GM12878 (cell line): ENCODE measurements around the gene HMGB2. TPM values are rescaled to one million over a fixed set of nuclear protein-coding genes. Genes with fewer than 3 reads are reported as not detected.

Experiments
- ATAC-seq: fragments of 200-7000 bp; cut with Tn5 transposase; 3 replicates; pipeline ENCODE4 v1.9.1; 2020; ENCODE audit warnings: mild to moderate bottlenecking, moderate library complexity
- BruUV-seq: library from RNA; stranded (reverse); fragments of 400-500 nt; replicated peaks from 2 replicates; lab custom pipeline; 2021; lab: Mats Ljungman, UMichigan
- CTCF ChIA-PET: fragments of 300-600 bp; sonication (Branson Sonifier 250); formaldehyde crosslinking; extraction: SDS; loops from one replicate; lab custom pipeline; 2021; ENCODE audit warnings: inconsistent platforms; lab: Yijun Ruan, JAX
- POLR2A ChIA-PET: fragments of 350-600 bp; formaldehyde crosslinking; extraction: SDS; loops from one replicate; lab custom pipeline; 2021; ENCODE audit warnings: inconsistent platforms; lab: Charles Lee
- RAD21 ChIA-PET: fragments of 300-600 bp; sonication (Branson Sonifier 250); formaldehyde crosslinking; loops from one replicate; lab custom pipeline; 2023; ENCODE audit warnings: antibody characterized with exemption; ENCODE audit not compliant: unreplicated experiment; lab: Charles Lee
- SMC1A ChIA-PET: fragments of 300-600 bp; sonication (Branson Sonifier 250); formaldehyde crosslinking; loops from one replicate; lab custom pipeline; 2023; ENCODE audit not compliant: unreplicated experiment, uncharacterized antibody; lab: Charles Lee
- DNase-seq: peaks from one replicate; pipeline ENCODE4 v3.0.0-alpha.2; 2011; ENCODE audit warnings: low read depth, low spot score
- FAIRE-seq: peaks from 3 replicates; lab custom pipeline; 2011; peaks lifted over from hg19 to GRCh38; lab: Jason Lieb, UNC
- H2AFZ ChIP-seq: 2 replicates; pipeline ENCODE4 v1.6.0; 2011; ENCODE audit warnings: low read depth, low read length, control low read depth; ENCODE audit not compliant: control insufficient read depth
- H3K27ac ChIP-seq: 2 replicates; pipeline ENCODE4 v1.5.1; 2011; ENCODE audit warnings: control low read depth; ENCODE audit not compliant: control insufficient read depth, insufficient read depth
- H3K27me3 ChIP-seq, 2 experiments: replicated peaks in 1 of 2; 2 replicates each; pipeline versions ENCODE4 v1.6.0 to v1.6.1; 2011; ENCODE audit warnings: low read length in 1 of 2; ENCODE audit not compliant: control insufficient read depth in 2 of 2, insufficient read depth in 2 of 2
- H3K36me3 ChIP-seq, 2 experiments: 2 replicates each; pipeline ENCODE4 v1.5.1; 2011; ENCODE audit warnings: low read length in 1 of 2; ENCODE audit not compliant: control insufficient read depth in 2 of 2, insufficient read depth in 2 of 2
- H3K4me1 ChIP-seq: 2 replicates; pipeline ENCODE4 v1.6.1; 2011; ENCODE audit warnings: mild to moderate bottlenecking, low read length, moderate library complexity, mixed read lengths; ENCODE audit not compliant: control insufficient read depth, insufficient read depth
- H3K4me2 ChIP-seq: 2 replicates; pipeline ENCODE4 v1.6.0; 2011; ENCODE audit warnings: control low read depth; ENCODE audit not compliant: control insufficient read depth, insufficient read depth
- H3K4me3 ChIP-seq: fragments of 200-600 bp; sonication (generic); 2 replicates; pipeline ENCODE4 v1.5.1; 2016
- H3K79me2 ChIP-seq: 2 replicates; pipeline ENCODE4 v1.6.0; 2011; ENCODE audit warnings: low read length; ENCODE audit not compliant: control insufficient read depth, insufficient read depth
- H3K9ac ChIP-seq: 2 replicates; pipeline ENCODE4 v1.8.0; 2011; ENCODE audit warnings: low read length, control low read depth, mixed read lengths; ENCODE audit not compliant: control insufficient read depth, insufficient read depth
- H3K9me3 ChIP-seq: replicated peaks from 3 replicates; pipeline ENCODE4 v1.5.1; 2011; ENCODE audit warnings: mild to moderate bottlenecking, low read length; ENCODE audit not compliant: control insufficient read depth, insufficient read depth
- H4K20me1 ChIP-seq: 2 replicates; pipeline ENCODE4 v1.6.0; 2011; ENCODE audit not compliant: control insufficient read depth, insufficient read depth
- FOXK2 ChIP-seq: fragments of 450-650 bp; IDR thresholded peaks from 2 replicates; pipeline ENCODE4 v1.6.1; 2017; ENCODE audit warnings: mild to moderate bottlenecking, moderate library complexity
- IKZF1 ChIP-seq: fragments of 450-650 bp; conservative IDR thresholded peaks from 2 replicates; pipeline ENCODE4 v1.6.1; 2017; ENCODE audit warnings: antibody characterized with exemption, mild to moderate bottlenecking
- MXI1 ChIP-seq: fragments of 150-350 bp; IDR thresholded peaks from 2 replicates; pipeline ENCODE4 v1.6.1; 2011; ENCODE audit warnings: low read depth, mild to moderate bottlenecking, inconsistent platforms, low read length, improper control_type of control experiment
- NBN ChIP-seq: fragments of 450-650 bp; IDR thresholded peaks from 2 replicates; pipeline ENCODE4 v1.6.1; 2016
- PAX8 ChIP-seq: fragments of 450-650 bp; IDR thresholded peaks from 2 replicates; pipeline ENCODE4 v1.6.1; 2017; ENCODE audit warnings: mild to moderate bottlenecking, moderate library complexity
- POLR2AphosphoS2 ChIP-seq: IDR thresholded peaks from 2 replicates; pipeline ENCODE4 v1.6.1; 2011; ENCODE audit warnings: low read depth, mild to moderate bottlenecking, low read length, improper control_type of control experiment, moderate library complexity
- RAD21 ChIP-seq: IDR thresholded peaks from 2 replicates; pipeline ENCODE4 v1.6.1; 2011; ENCODE audit warnings: mild to moderate bottlenecking, low read depth, low read length, moderate library complexity; ENCODE audit not compliant: insufficient read depth
- SMC3 ChIP-seq: IDR thresholded peaks from 2 replicates; pipeline ENCODE4 v1.6.1; 2011; ENCODE audit warnings: low read length, improper control_type of control experiment, borderline replicate concordance
- STAT1 ChIP-seq: fragments of 450-650 bp; conservative IDR thresholded peaks from 2 replicates; pipeline ENCODE4 v1.6.1; 2014; ENCODE audit warnings: antibody characterized with exemption, mild to moderate bottlenecking
- YBX1 ChIP-seq: fragments of 450-650 bp; IDR thresholded peaks from 2 replicates; pipeline ENCODE4 v1.6.1; 2016; ENCODE audit warnings: antibody characterized with exemption
- WGBS: methylation state at CpG from one replicate; pipeline ENCODE4 v1.1.6; 2016; ENCODE audit warnings: low lambda C conversion rate; ENCODE audit not compliant: insufficient replicate concordance, insufficient coverage; ENCODE audit errors: missing lambda C conversion rate; 5-methylcytosine and 5-hydroxymethylcytosine counted together
- in situ Hi-C: fragments of 300-500 bp; cut with MboI; formaldehyde crosslinking; loops from 9 replicates; pipeline ENCODE4 v1.14.3; 2018; ENCODE audit warnings: mixed read lengths
- intact Hi-C: fragments of 100-400 bp; cut with micrococcal nuclease; formaldehyde crosslinking; loops from one replicate; pipeline ENCODE4 v1.14.2; 2022; ENCODE audit not compliant: unreplicated experiment
- polyA plus RNA-seq, 11 experiments: library from polyadenylated mRNA; depleted of rRNA in 4 of 11; unstranded in 6 of 11; stranded (reverse) in 5 of 11; fragments of >200 nt; fragmentation: Nextera tagmentation in 4 of 11; fragmentation: Illumina TruSeq in 1 of 11; extraction: Ambion mirVana in 4 of 11; extraction: Trizol in 1 of 11; gene quantifications; 1 replicate in 1 of 11; 2 replicates in 10 of 11; pipeline versions ENCODE4 v1.2.1 to v1.2.3, GENCODE V29; 2011 to 2016; ENCODE audit warnings: inconsistent platforms in 2 of 11, missing spikeins in 2 of 11, low read depth in 1 of 11
- total RNA-seq, 4 experiments: library from RNA; depleted of rRNA in 3 of 4; stranded (reverse); fragments of >200 nt in 3 of 4; fragmentation: Illumina TruSeq in 1 of 4; extraction: Trizol in 1 of 4; gene quantifications; 2 replicates each; pipeline versions ENCODE4 v1.2.1 to v1.2.3, GENCODE V29; 2013 to 2021
- TF ChIP-seq, protein P1 (sequence below): fragments of 450-650 bp; IDR thresholded peaks from 2 replicates; pipeline ENCODE4 v1.6.1; 2017; ENCODE audit warnings: mild to moderate bottlenecking, low read depth, inconsistent platforms; ENCODE audit not compliant: poor library complexity, severe bottlenecking
- TF ChIP-seq, protein P2 (sequence below), 3 experiments: IDR thresholded peaks in 2 of 3; conservative IDR thresholded peaks in 1 of 3; 2 replicates each; pipeline ENCODE4 v1.5.1; 2011; ENCODE audit warnings: low read depth in 3 of 3, low read length in 3 of 3, mild to moderate bottlenecking in 3 of 3, control low read depth in 2 of 3, moderate library complexity in 2 of 3, inconsistent platforms in 1 of 3, mixed read lengths in 1 of 3; ENCODE audit not compliant: control insufficient read depth in 2 of 3, insufficient read depth in 1 of 3; ENCODE audit errors: extremely low read depth in 1 of 3
- TF ChIP-seq, protein P3 (sequence below): IDR thresholded peaks from 2 replicates; pipeline ENCODE4 v1.6.1; 2012; ENCODE audit warnings: low read depth, low read length, improper control_type of control experiment

The HMGB2 gene
- total and polyA plus RNA-seq, 10 of the 15 experiments (the other 5 are each of a cell fraction or from before 2014, with no cell fraction given) = 260 to 961 (median 668) TPM

DNA sequence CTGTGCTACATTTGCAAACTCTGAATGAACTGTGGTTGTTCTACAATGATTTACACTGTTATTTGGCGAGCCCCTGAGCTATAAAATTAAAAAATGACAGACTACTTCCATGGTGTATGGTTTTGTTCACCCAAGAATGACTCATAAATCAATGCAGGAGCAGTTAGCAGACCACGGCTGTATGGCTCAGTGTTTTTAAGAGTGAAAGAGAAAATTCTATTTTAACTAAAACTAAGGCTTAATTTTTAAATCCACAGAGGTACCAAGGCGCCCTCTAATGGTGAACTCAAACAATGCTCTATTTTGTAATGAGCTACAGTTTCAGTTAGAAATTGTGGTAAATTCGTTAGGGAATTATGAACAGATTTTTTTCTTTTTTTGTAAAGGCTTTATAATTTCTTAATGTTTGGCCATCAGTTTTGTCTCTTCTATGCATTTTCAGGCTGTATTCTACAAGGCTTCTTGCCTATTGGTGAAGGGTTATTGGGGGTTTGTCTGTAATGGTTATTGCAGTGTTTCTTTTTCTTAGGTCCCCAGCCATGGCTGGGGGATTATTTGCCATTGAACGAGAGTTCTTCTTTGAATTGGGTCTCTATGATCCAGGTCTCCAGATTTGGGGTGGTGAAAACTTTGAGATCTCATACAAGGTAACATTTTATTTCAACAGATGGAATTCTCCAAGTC, 32.5 kb downstream of the HMGB2 start:
- no peaks in the 10 kb centered on the region for H3K27me3 ChIP-seq
- intact Hi-C loops (loop anchor here (1.0 kb wide), 1 partner anchor 288 kb away; no protein-coding TSS in a partner anchor), in situ Hi-C loops (no loop called here)
- H4K20me1 ChIP-seq = no peaks in the 10 kb centered on the region
- BruUV-seq = no TSS peak
- H3K27ac ChIP-seq = no peak overlapping the region
- DNase-seq (no peak), ATAC-seq (peak; percentile 58), FAIRE-seq (no peak)
- H3K4me1 ChIP-seq = no peaks in the 10 kb centered on the region
- RAD21 ChIA-PET = interaction anchor here (0.5 to 3.3 kb wide), 43 partner anchors 8 to 554 kb away, joined by 3 to 76 read pairs (median 4); partner anchors contain the start of genes GALNT7 and HMGB2
- TF ChIP-seq FOXK2 (no peak), PAX8 (no peak), IKZF1 (no peak), SMC3 (peak; percentile 55; the same call in 1 of the 2 replicates), MXI1 (no peak), STAT1 (no peak), YBX1 (no peak), RAD21 (peak; percentile 75), NBN (no peak), POLR2AphosphoS2 (no peak)
- TF ChIP-seq, protein P1, sequence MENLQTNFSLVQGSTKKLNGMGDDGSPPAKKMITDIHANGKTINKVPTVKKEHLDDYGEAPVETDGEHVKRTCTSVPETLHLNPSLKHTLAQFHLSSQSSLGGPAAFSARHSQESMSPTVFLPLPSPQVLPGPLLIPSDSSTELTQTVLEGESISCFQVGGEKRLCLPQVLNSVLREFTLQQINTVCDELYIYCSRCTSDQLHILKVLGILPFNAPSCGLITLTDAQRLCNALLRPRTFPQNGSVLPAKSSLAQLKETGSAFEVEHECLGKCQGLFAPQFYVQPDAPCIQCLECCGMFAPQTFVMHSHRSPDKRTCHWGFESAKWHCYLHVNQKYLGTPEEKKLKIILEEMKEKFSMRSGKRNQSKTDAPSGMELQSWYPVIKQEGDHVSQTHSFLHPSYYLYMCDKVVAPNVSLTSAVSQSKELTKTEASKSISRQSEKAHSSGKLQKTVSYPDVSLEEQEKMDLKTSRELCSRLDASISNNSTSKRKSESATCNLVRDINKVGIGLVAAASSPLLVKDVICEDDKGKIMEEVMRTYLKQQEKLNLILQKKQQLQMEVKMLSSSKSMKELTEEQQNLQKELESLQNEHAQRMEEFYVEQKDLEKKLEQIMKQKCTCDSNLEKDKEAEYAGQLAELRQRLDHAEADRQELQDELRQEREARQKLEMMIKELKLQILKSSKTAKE = peak; percentile 26
- TF ChIP-seq, protein P2, sequence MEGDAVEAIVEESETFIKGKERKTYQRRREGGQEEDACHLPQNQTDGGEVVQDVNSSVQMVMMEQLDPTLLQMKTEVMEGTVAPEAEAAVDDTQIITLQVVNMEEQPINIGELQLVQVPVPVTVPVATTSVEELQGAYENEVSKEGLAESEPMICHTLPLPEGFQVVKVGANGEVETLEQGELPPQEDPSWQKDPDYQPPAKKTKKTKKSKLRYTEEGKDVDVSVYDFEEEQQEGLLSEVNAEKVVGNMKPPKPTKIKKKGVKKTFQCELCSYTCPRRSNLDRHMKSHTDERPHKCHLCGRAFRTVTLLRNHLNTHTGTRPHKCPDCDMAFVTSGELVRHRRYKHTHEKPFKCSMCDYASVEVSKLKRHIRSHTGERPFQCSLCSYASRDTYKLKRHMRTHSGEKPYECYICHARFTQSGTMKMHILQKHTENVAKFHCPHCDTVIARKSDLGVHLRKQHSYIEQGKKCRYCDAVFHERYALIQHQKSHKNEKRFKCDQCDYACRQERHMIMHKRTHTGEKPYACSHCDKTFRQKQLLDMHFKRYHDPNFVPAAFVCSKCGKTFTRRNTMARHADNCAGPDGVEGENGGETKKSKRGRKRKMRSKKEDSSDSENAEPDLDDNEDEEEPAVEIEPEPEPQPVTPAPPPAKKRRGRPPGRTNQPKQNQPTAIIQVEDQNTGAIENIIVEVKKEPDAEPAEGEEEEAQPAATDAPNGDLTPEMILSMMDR (IDR thresholded peaks at IDR 0.05 in 2 of 3, conservative IDR thresholded peaks at IDR 0.05 in 1 of 3; ENCODE audit: control insufficient read depth in 2 of 3, extremely low read depth in 1 of 3, insufficient read depth in 1 of 3, low read depth in 3 of 3, low read length in 3 of 3) = peak; percentile 58 to 70 (median 60)
- TF ChIP-seq, protein P3, sequence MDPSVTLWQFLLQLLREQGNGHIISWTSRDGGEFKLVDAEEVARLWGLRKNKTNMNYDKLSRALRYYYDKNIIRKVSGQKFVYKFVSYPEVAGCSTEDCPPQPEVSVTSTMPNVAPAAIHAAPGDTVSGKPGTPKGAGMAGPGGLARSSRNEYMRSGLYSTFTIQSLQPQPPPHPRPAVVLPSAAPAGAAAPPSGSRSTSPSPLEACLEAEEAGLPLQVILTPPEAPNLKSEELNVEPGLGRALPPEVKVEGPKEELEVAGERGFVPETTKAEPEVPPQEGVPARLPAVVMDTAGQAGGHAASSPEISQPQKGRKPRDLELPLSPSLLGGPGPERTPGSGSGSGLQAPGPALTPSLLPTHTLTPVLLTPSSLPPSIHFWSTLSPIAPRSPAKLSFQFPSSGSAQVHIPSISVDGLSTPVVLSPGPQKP = no peak
- WGBS = 20% methylated on average over 5 of the region's 5 CpGs
- SMC1A ChIA-PET = interaction anchor here (0.7 to 5.4 kb wide), 50 partner anchors 8 to 296 kb away, joined by 3 to 99 read pairs (median 4); no protein-coding TSS in a partner anchor
- H3K4me2 ChIP-seq = no peak overlapping the region
- H3K4me3 ChIP-seq = no peak overlapping the region
- POLR2A ChIA-PET = interaction anchor here (0.7 to 1.0 kb wide), 3 partner anchors 10 to 44 kb away, joined by 3 read pairs; no protein-coding TSS in a partner anchor
- no peak overlapping the region for H2AFZ ChIP-seq
- H3K9me3 ChIP-seq = no peaks in the 10 kb centered on the region
- H3K36me3 ChIP-seq = peaks cover 0 to 2% of the 10 kb centered on the region in 2 experiments; a peak in 2 of 4 replicates
- CTCF ChIA-PET = interaction anchor here (0.5 to 4.7 kb wide), 85 partner anchors 10 to 1648 kb away, joined by 3 to 150 read pairs (median 5); partner anchors contain the start of genes GALNT7 and HMGB2
- H3K79me2 ChIP-seq = no peaks in the 10 kb centered on the region
- H3K9ac ChIP-seq = no peak overlapping the region
